HG03457 (cell line): ENCODE measurements around the gene OLFM1.

Source experiments
- ATAC-seq: cut with Tn5 transposase; IDR thresholded peaks from one replicate; pipeline ENCODE4 v1.9.1; 2021; ENCODE audit warnings: moderate number of reproducible peaks; ENCODE audit not compliant: unreplicated experiment

Gene OLFM1

DNA sequence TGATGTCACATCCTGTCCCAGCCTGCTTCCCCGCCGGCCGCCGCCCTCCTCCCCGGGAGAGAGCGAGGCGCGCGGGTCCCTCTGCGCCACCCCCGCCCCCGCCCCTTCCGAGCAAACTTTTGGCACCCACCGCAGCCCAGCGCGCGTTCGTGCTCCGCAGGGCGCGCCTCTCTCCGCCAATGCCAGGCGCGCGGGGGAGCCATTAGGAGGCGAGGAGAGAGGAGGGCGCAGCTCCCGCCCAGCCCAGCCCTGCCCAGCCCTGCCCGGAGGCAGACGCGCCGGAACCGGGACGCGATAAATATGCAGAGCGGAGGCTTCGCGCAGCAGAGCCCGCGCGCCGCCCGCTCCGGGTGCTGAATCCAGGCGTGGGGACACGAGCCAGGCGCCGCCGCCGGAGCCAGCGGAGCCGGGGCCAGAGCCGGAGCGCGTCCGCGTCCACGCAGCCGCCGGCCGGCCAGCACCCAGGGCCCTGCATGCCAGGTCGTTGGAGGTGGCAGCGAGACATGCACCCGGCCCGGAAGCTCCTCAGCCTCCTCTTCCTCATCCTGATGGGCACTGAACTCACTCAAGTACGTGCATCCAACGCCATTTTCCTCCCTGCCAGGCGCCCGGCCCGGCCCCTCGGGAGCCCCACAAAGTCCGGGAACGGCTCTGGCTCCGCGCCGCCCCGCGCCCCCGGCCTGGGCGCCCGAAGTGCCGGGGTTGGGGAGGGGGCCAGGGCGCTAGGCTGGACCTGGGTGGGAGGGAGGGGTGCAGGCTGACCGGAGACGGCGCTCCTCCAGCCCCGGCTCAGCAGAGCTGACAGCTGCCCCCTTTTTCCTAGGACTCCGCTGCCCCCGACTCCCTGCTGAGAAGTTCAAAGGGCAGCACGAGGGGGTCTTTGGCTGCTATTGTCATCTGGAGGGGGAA, 12.0 kb upstream of the OLFM1 start:
- no peak for ATAC-seq

DNA sequence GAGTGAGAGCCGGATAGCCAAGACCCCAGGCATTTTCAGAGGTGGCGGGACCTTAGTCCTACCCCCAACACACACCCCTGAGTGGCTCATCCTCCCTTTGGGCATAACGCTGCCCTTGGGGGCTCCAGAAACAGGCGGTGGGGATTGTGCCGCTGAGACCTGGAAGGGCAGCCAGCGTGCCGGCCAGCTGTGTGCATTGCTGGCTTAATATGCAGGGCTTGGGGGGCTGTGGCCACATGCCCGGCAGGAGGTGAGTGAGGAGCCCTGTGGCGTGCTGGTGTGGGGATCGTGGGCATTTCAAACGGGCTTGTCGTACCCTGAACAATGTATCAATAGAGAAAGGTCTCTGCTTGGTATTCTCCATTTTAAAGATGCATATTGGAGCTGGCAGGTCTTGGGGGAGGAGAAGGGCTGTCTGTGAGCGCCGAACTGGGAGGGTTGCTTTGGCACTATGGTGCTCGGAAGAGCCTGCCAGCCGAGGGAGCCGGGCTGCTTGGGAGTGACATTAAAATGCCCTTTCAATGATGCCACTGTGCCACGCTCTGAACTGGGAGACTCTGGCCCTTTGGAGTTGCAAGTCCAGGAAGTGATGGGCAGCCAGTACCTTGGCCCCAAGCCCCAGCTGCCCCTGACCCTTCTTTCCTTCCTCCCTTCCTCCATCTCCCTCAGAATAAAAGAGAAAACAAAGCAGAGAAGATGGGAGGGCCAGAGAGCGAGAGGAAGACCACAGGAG, 11.2 kb upstream of the OLFM1 start:
- ATAC-seq = no peak

DNA sequence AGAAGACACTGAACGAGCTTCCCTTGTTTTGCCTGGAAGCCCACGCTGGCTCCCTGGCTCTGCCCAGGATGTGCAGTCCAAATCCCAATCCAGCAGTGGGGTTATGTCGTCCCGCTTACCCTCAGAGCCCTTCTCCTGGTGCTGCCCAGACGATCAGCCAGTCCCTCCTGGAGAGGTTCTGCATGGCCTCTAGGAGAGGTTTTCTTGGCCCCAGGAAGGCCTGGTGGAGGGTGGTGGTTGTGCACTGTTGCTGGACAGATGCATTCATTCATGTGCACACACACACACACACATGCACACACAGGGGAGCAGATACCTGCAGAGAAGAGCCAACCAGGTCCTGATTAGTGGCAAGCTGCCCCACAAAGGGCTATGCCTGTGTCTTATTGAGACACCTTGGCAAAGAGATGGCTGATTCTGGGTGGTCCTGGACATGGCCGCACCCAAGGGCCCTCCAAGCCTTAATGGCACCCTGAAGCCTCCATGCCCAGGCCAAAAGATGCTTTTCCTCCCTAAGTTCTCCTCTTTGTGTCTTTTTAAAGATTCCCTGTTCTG, 10.5 kb upstream of the OLFM1 start:
- ATAC-seq = no peak

DNA sequence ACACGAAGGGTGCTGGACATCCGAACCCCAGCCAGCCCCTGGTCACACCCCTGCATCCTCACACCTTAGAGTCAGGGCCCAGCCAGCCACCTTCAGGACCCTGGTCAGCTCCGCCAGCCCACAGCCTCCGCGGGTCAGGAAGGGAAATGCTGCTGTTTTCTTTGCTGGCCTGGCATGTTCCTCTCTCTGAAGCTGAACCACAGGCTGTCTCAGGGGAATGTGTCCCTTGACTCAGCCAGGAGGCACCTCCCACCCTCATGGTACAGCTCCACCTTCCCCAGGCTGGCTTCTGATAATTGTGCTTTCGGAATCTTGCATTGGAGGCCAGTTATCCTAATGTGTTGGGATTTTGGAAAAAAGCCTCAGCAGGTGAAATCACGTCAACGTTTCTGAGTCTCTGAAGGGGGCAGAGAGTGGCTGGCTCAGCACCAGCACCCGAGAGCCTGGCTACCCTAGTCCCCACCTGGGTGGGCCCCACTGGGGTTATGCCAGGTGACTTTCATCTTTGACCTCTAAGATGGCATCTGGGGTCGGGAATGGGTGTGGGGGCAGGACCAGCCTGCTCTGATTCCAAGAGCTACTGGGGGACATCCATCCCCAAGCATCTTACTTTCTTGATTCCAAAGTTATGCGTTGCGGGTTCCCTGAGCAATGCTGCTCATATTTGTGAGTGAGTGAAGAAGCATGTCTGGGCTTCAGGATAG, 9.8 kb upstream of the OLFM1 start:
- ATAC-seq = no peak

DNA sequence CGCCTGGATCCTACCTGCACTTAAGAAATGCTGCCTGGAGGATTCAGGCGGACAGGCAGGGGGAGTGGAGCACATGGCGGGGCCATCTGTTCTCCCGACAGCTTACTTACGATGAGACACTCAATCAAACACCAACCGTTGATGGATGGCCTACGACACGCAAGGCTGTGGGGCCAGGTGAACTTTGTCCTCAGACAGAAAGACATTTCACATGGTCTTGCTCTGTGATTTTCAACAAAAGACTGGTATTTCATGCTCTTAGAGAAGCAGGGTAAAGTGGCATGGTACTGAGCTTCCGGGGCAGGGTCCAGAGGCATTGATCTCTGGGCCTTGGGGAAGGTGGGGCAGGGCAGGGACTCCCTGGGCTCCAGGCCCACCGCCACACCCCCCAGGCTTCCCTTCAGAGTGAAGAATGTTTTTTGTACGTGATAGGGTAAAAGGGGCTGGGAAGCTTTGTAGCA, 9.1 kb upstream of the OLFM1 start:
- no peak for ATAC-seq

DNA sequence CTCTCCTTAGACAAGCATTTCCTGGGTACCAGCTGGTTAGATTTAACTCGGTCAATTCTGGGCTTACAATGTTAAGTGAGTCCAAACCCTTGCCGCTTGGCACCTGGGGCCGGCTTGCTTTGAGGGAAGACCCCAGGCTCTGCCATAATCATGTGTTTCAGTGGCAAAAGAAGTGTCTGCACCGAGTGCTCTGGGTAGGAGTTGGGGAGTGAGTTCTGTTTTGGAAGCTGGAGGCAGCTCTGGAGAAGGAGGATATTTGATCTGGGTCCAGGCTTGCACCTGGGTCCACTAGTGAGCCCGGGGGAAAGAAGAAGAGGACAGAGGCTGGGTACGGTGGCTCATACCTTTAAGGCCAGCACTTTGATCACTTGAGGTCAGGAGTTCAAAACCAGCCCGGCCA, 8.4 kb upstream of the OLFM1 start:
- no peak for ATAC-seq

DNA sequence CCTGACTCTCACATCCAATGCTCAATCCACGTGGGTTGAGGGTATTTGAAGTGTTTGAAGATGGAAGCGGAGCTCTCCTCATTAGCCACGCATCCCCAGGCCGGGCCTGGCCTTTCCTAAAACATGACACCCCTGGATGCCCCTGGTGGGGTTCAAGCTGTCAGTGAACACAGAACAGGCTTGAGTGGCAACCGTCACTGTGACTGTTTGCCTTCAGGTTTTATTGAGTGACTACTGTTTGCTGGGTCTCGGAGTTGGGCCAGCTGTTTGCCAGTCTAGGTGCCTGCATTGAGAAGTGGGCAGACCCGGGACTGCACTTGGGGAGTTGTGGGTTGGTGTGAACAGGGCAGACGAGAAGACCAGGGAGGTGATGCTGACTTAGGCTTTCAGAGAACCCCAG, 7.8 kb upstream of the OLFM1 start:
- no peak for ATAC-seq

DNA sequence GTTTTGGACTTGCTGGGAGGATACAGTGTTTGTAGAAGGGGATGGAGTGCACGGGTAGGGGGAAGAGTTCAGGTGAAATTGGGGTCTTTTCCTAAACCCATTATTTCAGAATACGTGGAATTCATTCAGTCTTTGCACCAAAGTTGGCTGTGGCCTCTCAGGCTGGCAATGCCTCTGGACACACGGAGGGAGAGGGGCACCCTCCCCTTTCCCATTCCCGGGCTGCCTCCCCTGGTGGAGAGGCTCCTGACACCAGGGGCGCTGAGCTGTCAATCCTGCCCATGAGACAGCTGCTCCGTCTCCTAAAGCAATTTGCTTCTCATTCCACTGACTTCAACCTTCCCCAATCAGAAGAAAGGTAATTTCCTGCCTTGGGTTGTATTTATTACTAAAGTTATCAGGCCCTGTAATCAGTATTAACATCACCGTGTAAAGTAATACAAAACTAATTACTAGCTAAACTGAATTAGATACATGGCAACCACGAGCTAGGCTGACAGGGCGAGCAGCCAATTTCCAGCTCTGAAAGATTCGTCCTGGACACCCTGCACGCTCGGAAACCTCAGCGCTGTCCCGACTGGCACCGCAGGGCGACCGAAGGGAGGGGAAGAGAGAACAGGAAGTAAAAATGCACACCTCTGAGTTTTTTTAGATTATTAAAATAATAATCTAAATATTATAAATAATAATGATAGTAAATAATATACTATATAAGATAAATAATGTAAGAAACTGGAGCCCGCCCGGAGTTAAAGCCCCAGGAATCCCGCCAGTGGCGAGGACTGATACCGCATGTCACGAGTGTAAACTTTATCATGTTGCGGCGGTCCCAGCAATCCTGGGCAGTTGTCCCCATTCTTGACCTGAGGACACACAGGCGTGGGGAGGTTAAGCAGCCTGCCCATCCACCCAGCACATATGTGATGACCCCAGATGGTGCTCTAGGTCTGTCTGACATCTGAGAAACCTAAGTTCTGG, 6.9 kb upstream of the OLFM1 start:
- no peak for ATAC-seq

DNA sequence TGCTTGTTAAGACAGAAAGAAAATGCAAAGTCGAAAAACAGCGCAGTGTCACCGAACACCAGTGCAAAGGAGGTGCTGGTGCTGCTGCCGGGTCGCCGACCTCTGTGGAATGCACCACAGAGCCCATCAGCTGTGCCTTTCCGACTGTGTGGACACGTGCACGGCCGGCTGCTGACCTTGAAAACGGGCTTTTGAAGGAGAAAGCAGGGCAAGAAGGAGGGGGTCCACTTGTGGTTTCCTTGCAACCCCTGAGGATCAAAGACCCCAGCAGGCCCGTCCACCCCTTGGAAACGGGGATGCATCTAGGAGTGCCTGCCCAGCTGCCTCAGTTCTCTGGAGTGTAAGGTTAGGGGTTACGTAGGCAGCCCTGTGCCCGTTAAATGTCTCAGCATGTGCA, 6.2 kb upstream of the OLFM1 start:
- no peak for ATAC-seq

DNA sequence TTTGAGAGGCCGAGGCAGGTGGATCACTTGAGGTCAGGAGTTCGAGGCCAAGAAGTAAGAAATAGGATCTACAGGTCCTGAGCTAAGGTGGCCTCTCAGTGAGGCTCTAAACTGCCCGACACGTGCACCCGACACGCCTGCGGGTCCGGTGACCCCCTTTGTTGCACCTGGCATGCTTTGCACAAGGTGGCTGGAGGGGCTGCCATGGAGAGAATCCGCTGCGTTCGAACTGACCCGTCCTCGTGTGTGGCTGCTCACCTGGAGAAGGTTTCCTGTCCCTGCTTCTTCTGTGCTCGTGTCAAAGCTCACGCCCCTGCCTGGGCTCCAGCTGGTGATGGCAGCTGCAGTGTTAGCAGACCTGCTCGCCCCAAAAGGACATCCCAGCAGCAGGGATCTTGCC, 5.7 kb upstream of the OLFM1 start:
- no peak for ATAC-seq

DNA sequence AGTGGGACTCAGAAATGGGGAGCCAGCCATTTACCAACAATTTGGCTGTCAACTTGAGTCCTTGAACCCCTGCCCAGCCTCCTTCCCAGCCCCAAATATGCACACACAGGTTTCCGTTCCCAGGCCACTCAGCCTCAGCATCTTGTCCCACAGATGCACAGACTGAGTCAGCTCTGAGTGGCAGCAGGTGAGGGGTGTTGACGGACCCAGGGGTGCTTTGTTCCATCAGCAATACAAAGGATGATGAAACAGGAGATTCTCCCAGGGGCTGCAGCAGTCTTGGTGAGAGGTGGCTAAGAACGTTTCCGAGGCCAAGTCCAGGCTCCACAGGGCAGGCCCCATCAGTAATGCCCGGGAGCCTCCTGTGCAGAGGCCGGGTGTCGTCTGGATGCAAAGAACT, 4.9 kb upstream of the OLFM1 start:
- ATAC-seq = no peak

DNA sequence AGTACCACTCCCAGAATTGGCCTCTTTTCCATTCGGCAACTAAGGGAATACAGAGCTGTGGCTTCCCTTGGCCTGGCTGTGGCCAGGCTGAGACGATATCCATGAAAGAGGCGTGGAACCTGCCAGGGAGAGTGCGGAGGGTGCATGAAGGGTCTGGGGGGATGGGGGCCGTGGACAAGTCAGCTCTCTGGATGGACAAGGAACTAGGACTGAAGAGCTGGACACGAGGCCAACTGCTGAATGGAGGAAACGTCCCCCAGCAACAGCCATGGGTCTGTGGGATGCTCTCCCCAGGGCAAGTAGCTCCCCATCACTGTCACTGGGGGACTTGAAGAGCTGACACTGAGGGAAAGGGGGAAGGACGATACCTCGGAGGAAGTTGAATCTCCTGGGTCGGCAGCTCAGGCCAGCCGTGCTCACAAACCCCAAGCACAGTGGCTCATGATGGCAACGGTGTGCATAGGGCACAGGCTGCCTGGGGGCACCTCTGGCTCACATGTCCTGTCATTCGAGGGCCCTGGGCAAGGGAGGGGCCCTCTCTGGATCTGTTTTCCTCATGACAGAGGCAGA, 4.1 kb upstream of the OLFM1 start:
- no peak for ATAC-seq

DNA sequence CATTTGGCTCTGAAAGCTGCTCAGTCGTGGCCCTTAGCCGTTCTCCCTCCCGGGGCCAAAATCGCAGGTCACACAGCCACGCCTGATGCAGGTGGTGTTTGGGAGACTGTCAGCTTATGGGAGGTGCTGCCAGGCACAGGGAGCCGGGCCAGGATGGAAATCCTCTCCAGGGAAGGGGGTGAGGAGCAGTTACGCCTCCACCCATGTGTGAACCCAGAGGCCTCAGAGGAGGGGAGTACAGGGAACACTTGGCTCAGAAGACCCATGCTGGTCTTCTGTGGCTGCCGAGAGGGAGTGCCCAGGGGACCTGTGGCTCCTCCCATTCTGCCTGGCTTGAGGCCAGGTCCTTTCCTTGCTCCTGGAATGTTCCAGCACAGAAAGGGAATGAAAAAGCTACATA, 3.6 kb upstream of the OLFM1 start:
- no peak for ATAC-seq

DNA sequence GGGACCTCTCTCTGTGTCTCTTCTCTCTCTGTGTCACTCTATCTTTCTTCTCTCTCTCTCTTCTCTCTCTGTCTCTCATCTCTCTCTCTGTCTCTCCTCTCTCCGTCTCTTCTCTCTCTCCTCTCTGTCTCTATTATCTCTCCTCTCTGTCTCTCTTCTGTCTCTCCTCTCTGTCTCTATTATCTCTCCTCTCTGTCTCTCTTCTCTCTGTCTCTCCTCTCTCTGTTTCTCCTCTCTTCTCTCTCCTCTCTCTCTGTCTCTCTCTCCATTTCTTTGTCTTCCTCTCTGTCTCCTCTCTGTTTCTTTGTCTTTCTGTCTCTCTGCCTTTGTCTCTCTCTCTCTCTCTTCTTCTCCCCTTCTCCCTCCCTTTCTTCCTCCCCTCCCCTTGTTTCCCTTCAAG, 3.2 kb upstream of the OLFM1 start:
- ATAC-seq = no peak

DNA sequence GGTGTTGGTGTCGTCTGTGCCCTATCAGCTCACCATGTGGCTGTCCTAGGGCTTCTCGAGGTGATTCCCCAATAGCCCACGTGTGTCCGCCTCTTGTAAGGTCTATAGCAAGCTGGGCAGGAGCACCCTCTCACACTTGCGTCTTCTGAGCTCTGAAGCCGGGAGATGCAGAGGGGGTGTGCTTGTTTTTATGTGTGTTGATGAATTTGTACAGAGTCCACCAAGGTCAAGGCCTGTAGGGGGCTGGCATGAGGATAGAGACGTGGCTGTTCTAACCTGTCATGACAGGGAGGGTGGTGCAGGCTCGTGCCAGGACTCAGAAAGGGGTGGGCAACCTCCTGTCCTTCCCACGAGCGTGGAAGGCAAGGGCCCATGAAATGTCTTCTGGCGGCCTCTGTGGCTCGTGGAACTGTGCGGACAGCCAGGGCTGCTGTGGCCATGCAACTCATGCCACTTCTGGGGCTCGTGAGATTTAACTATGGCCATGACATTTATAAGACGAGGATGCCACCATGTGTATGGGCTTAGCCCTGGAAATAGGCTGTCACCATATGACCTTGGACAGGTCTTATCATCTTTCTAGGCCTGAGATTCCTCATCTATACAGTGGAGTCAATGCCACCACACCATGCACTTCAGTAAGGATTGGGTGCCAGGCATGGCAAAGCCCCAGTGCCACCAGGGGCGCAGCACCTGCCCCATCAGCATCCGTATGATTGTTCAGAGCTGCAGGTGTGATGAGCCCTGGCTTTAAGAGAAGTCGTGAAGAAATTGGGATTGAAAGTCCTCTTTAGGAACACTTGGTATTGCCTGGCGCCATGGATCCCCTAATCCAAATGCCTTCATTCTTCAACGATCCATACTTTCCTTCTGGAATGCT, 2.3 kb upstream of the OLFM1 start:
- ATAC-seq = no peak

DNA sequence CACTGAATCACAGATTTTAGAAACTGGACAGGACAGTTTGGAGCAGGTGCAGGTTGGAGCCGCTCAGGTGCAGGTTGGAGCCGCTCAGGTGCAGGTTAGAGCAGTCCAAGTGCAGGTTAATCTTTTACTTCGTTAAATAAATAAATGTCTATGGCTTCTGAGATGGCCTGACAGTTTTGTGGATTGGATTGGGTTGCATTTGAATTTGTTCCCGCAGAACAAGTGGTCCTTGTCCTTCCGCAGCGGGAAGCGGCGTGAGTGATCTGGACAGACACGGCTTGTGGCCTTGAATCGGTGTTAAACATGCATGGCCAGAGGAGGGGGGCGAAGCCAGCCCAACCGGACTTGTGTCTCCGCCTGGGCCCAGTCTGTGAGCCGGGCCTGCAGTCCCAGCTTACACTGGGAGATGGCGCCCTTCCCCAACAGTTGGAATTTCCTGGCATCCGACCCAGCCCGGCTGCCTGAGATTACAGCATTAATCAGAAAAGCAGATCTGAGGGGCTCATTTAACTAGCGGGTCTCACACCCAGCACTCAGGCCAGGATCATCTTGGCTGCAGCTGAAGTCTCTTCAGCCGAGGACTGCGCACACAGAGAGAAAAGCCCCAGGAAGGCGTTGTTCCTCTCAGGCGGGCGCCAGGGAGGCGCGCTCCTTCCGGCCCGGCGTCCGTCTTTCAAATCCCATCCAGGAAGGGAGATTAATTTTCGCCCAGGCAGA, 1.5 kb upstream of the OLFM1 start:
- ATAC-seq = no peak

DNA sequence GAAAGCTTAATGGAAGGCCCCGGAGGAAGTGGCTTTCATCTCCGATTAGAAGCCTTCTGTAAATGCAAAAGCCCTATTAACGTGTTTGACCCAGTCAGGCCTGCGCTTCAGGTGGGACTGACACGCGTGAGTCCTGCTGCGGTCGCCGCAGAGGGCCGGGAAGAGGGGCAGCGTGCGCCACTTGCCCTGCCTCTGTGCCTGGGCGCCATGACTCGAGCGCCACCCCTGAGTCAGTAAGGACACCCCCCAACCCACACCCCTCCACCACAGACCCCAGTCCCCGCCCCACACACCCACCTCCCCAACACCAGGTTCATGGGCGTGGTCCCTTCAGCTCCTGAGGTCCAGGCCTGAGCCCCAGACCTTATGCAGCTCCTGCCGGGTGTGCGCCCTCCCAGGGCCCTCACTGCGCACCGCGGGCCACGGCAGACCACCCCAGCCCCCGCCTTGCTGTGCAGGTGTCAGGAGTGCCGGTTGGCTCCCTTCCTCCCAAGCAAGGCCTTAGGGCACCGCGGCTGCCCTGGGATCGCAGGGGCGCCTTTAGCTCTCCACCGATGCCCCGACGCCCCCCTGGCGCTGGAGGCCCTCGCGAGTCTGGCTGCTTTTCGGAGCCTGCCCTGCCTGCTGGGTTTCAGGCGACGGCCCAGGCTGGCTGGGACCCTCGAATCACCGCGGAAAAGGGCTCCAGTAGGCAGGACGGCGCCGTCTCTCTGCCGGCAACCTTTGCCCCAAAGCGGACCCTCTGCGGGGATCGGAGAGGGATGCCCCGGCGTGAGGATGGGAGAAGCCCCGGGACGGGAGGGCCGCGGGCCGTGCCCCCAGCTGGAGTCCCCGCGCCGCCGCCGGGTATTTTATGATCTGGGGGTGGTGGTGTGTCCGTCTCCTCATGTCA, 625 bp upstream of the OLFM1 start:
- no peak for ATAC-seq
